GM10266 (cell line): ENCODE data around the gene GJB1.

Experiments used
- DNase-seq: peaks from one replicate; pipeline ENCODE4 v3.0.0; 2012; ENCODE audit errors: extremely low spot score
- CTCF ChIP-seq: IDR thresholded peaks from 2 replicates; pipeline ENCODE4 v1.5.1; 2012; ENCODE audit warnings: mild to moderate bottlenecking, low read depth; ENCODE audit not compliant: control insufficient read depth, insufficient read depth; ENCODE audit errors: missing control alignments

Gene GJB1

GRCh38 chrX:71181910-71182799 is 40.9 kb upstream of the GJB1 start:
- TF ChIP-seq CTCF = no peak
- peak; percentile 63 for DNase-seq

GRCh38 chrX:71182871-71183270 is 40.2 kb upstream of the GJB1 start:
- no peak for DNase-seq
- no peak for TF ChIP-seq CTCF

- DNase-seq = no peak
- TF ChIP-seq CTCF = no peak
Measured at GRCh38 chrX:71183341-71183740, 39.7 kb upstream of the GJB1 start.

GRCh38 chrX:71184092-71184491 is 38.9 kb upstream of the GJB1 start:
- no peak for TF ChIP-seq CTCF
- DNase-seq = no peak

- no peak for DNase-seq
Measured at GRCh38 chrX:71184803-71185495, 38.1 kb upstream of the GJB1 start.

GRCh38 chrX:71191248-71191647 is 31.8 kb upstream of the GJB1 start:
- no peak for TF ChIP-seq CTCF
- no peak for DNase-seq

More at GRCh38 chrX:71184803-71185495, 38.1 kb upstream of the GJB1 start:
- TF ChIP-seq CTCF = no peak
